Stimulated activated CD8-positive, alpha-beta memory T cell treated with anti-CD3 and anti-CD28 coated beads, Interleukin-7, amount 100 ng/mL, for 4 hours (primary cell): ENCODE data around the gene CLDN1.

Source experiments
- DNase-seq, 2 donors: peaks; one replicate each; pipeline ENCODE4 v3.0.0-alpha.2; 2020; ENCODE audit warnings: low read depth in 2 of 2

Gene CLDN1, protein sequence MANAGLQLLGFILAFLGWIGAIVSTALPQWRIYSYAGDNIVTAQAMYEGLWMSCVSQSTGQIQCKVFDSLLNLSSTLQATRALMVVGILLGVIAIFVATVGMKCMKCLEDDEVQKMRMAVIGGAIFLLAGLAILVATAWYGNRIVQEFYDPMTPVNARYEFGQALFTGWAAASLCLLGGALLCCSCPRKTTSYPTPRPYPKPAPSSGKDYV

DNA sequence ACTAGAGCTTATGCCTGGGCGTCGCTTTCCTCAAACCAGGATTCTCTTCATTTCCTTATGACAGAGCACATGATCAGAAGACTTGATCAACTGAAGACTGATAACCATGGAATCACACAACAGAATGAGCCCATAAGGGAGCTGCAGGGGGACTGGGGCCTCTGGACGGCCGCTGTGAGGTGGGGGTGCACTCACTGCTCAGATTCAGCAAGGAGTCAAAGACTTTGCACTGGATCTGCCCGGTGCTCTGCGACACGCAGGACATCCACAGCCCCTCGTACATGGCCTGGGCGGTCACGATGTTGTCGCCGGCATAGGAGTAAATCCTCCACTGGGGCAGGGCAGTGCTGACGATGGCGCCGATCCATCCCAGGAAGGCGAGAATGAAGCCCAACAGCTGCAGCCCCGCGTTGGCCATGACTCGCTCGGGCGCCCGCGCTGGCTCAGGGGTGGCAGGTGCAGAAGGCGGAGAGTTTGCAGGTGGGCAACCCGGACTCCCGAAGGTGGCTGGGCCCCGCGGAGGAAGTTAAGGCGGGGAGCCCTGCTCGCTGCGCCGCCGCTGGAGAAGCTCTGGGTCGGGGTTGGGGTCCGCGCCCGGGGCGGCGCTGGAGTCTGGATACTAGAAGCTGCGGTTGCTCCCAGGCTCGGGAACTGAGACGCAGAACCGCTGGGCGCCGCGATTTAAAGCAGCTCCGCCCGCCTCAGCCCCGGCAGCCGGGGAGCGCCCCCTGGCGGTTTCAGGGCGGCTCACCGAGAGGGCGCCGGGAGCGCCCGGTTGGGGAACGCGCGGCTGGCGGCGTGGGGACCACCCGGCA lies at the start of gene CLDN1:
CLDN1 (minus strand) TSS at position 658 of the 815 bp plus-strand sequence; CDS start at position 418, 240 bp downstream.
- peak; percentile 33 to 55 for DNase-seq

DNA sequence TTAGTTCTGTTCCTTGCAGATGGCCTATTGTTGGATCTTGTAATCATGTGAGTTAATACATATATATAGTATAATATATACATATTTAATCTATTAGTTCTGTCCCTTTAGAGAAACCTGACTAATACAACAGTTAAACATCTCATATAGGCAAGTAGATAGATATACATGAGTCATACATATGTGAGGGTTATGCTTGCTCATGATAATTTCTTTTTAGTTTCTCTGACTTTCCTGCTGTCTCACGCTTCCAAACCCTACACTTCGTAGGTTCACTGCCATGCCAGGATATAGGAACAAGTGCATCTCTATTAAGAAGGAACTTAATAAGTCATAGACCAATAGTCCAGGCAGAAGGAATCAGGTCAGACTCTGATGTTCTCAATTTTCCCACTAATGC lies 48.9 kb upstream of the CLDN1 start:
- DNase-seq = no peak

DNA sequence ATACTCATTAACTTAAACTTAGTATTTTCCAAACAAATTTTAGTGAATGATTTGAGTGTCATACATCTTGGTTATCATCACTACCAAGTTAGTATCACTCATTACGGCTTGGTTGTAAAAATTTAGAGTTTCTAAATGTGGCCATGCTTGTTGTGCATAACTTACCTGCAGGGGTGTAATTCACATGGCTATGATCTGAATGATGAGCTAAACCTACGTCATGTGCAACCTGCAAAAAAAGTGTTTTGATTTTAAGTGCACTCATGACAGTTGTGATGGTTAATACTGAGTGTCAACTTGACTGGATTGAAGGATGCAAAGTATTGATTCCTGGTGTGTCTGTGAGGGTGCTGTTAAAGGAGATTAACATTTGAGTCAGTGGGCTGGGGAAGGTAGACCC lies 48.1 kb upstream of the CLDN1 start:
- no peak for DNase-seq

DNA sequence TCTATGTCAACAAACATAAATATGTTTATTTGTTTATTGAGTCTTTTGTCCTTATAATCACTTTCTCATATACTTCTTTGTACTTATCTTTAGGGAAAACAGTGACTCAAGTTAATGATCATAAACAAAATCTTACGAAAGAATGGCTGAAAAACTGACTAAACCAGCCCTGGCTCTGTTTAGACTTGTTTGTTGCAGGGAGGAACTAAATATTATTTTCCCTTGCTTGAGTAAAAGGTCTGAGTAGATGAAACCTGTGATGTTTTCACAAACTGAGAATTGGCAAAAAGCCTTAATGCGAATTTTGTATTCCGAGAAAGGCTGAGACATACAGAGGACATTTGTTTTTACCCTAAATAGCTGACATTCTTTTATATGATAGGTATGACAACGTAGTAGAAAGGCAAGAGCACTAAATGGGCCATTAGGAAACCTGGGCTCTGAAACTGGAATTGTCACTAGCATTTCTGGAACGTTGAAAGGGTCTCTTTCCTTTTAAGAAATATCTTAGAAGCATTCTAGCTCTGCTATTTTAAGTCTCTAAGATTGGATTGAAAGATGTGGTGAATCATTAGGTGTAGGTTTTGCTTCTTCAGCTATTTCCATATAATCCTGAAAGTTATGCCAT lies 47.5 kb upstream of the CLDN1 start:
- DNase-seq = no peak

DNA sequence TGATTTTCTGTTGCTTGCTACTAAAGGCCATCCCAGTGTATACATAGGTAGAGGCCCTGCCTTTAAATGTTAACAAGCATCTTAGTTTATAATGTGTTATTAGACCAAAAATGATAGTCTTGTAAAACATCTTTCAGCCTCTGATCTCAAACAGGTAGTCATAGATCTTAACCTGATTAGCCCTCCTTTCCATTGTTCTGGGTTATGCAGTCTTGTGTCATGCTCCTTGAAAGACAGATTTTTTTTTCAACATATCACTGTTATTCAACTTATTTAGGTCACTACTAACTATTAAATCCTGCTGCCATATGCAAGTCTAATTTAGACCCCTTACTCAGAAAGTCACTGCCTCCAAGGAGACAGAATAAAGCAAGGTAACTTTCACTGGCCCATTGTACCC lies 46.6 kb upstream of the CLDN1 start:
- no peak for DNase-seq

DNA sequence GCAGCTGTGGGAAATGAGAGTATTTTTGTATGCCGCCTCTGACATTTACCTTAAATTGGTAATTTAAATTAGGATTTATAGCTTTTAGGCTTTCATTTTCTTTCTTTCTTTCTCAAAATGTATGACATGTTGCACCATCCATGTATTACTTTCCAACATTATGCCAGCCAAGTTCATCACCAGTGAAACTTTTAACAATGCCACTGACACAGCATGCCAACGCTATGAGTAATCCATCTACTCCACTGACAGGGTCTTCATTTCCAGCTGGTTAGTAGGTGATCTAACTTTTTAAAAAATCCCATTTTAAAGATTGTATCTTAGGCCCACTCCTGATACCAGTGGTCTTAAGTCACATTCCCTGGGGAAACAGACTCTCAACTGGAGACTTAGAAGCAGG lies 43.9 kb upstream of the CLDN1 start:
- DNase-seq = no peak

DNA sequence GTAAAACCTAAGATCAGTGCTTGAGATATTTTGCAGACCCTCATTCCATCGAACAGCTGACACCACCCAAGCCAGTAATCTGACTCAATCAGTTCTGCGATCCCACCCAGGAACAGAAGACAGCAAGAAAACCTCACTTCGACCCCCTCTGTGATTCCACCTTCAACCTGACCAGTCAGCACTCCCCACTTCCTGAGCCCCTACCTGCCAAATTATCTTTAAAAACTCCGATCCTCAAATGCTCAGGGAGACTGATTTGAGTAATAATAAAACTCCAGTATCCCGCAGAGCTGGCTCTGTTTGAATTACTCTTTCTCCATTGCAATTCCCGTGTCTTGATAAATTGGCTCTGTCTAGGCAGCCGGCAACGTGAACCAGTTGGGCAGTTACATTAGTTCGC lies 40.0 kb upstream of the CLDN1 start:
- no peak for DNase-seq

DNA sequence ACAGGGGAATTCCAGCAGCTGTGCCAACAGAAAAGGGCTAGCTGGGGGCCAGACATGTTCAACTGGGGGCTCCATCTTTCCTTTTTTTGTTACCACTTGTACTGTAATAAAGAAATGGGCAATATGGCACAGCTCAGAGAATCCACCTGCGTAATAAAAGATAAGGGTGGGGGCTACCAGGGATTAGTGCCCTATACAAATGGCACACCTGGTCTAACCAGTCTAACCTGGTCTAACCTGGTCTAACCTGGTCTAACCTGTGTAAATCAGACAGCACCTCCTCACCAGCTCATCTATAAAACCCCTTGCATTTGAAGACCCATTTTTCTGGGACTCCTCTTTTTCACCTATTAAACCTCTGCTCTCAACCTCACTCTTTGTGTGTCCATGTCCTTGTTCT lies 39.5 kb upstream of the CLDN1 start:
- DNase-seq = no peak

DNA sequence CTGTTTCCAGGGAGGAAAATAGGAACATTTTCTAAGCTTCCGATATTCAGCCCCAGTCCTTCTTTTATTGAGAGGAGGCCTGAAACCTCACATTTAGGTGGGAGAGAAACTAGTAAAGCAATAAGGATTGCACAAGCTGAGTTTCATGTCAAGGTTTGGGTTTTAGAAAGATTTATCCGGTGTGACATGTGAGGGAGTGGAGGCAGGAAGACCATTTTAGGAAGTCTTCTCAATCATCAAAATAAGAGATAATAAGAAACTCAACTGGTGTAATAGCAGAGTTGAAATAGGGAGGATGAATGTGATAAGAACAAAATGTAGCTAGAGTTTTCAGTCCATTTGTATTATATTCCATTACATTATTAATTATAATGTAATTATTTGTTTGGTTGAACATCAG lies 38.0 kb upstream of the CLDN1 start:
- DNase-seq = no peak

DNA sequence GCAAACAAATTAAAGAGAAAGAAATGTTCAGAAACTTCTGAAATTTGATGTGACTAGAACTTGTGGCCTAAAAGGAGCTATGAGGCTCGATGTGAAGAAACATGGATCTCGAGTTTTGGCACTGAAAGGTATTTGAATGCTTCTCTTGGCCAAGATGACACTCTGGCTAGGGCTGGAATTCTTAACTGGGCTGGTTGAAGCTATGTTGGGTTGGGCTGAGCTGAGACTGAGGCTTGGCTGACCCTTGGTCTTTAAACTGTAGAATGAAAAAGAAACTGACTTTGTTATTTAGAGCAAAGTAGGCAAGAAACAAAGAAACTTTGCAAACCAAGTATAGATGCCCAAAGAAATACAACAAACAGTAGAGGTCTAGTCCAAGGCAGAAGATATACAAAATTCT lies 37.6 kb upstream of the CLDN1 start:
- DNase-seq = no peak

DNA sequence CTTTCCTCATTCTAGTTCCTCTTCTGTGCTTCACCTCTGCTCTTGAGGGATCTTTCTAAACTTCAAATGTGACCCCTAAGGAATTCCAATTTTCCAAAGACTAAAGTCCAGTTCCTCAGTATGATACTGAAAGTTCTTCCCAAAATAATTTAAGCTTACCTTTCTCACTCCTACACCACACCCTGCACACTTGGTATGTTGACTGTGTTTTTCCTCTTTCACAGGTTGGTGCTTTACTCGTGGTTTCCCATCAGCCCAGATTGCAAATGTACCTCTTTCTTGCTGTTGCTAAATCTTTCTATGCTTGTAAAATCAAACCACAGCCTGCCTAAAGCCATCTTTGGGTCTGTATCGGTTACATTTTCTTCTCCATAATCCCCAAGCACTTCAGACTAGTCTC lies 35.2 kb upstream of the CLDN1 start:
- no peak for DNase-seq

DNA sequence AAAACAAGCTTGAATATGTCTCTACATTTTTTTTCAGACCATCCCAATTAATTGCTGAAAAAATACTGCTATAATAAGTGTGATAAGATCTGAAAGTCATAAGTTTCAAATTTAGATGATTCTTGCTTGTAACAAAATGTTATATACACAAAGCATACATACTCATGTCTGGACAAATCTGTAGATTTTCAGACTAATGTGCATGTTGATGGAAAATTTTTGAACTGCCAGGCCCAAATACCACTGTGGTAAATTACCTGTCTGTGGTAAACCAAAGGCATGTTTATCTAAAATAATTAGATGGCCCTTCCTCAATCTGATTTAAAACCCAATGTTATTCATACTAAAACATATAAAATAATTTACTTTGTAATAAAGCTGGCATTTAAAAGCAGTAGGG lies 34.0 kb upstream of the CLDN1 start:
- DNase-seq = no peak

DNA sequence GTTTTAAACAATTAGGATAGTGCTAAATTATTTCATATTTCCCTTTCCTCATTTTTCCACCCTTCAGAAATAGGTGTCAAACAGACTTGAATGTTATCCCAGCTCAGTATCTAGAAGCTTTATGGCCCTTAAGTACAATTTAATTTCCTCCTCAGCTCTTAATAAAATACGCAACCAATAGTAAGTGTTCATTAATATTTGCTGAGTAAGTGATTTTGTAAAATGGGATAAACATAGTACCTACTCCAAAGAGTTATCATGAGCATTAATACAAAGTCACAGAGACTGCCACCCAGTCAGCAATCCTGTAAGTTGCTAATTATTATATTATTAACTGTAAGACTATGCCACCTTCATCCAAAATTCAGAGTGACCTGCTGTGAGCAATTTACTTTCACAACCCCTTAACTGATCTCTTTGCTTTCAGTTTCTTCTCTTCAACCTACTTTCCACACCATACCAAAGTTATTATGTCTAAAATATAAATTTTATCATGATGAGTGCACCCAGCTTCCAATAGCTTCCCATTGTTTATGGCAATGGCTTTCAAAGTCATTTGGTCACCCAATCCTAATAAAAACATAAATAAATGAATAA lies 30.7 kb upstream of the CLDN1 start:
- no peak for DNase-seq

DNA sequence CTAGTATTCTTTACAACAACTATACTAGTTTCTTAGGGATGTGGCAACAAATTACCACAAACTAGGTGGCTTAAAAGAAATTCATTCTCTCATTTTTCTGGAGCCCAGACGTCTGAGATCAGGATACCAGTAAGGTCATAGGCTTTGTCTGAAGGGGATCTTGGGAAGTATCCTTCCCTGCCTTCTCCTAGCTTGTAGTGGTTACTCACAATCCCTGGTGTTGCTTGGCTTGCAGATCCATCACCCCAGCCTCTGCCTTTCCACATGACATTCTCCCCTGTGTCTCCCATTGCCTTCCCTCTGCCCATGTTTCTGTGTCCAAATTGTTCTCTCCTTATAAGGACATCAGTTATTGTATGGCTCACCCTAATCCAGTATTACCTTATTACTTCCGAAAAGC lies 24.3 kb upstream of the CLDN1 start:
- no peak for DNase-seq

DNA sequence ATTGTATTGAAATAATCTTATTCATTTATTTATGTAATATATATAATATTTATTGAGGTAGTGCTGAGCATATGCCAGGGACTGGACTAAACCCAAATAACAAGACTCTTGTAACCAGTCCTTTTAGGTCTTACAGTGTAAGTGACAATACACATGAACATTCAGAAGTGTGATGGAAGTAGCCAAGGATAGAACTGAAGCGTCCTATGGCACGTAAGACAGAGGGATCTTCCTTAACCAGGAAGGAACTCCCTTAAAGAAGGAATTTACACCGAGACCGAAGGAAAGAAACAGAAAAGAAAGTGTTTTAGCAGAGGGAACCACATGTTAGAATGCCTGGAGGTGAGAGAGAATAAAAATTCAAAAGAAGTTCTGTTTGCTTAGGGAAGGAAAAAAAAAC lies 23.6 kb upstream of the CLDN1 start:
- no peak for DNase-seq

DNA sequence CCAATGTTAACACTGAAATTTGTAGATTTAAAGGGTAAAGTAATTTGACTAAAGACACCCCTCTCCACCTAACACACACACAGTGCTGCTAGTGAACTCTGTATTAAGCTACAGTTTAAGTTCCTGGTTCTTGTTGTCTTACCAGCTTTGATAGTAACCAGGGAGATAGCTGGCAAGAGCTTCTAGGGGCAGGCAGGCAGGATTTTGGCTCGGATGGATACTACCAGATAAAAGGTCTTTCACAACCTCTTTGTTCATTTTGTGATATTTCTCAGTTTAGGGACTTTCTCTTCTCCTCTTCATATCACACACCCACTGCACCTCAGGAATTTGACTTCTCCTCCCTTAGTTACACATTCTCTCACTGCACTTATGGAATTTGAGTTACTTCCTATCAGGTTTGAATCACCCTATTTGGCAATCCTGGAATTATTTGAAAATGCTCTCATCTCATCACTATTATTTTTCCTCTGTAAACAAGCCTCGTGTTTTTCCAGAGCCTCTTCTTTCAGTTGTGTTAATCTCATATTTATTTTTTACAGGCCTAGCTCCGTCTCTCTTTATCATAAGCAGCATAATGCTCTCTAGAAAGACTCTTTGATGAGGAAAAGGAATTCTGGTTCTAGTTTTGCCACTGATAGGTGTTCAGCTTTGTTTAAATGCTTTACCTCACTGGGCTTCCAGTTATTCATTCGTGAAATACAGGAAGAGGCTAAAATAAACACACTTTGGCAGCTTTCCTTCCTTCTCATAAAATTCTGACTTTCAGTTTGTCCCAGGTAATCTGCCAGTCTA lies 23.0 kb upstream of the CLDN1 start:
- DNase-seq = no peak

DNA sequence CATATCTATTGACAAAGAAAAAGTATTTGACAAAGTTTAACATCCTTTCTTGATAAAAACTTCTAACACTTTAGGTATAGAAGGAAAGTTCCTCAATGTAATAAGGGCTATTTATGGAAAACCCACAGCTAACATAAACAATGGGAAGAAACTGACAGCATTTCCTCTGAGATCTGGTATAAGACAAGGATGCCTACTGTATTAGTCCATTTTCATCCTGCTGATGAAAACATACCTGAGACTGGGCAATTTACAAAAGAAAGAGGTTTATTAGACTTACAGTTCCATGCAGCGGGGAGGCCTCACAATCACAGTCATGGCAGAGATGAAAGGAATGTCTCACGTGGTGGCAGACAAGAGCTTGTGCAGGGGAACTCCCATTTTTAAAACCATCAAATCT lies 17.8 kb upstream of the CLDN1 start:
- no peak for DNase-seq

DNA sequence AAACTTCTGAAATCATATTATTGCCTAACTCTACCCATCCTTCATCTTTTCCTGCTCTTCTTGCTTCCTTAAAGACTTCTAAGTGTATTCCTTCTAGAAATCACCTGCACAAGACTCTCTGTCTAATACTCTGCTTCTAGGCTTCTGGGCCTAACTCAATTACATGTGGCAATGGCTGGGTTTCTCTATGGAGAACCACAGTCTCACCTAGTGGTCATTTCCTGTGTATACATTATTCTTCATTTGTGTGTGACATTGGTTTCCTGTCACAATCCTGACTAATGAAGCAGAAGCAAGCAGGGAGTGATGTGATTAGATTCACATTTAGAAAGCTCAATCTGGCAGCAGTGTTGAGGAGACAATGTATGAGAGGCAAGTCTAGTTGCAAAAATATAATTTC lies 16.9 kb upstream of the CLDN1 start:
- DNase-seq = no peak

DNA sequence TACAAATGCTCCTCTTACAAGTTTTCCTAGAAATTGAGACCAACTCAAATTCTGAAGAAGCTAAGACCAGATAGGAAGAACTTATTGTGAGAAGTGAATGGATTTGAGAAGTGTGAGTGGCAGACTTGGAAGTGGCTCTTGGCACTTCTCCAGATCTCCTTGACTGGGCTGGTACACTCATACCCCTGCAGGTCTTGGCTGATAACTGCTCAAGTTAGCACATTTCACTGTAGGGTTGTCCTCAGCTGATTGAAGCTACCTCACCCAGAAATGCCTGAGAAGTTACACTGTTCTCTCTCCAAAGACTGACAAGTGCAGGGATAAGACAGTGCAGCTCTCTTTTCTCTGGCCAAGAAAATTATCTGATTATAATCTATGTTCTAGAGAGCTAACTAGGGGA lies 16.5 kb upstream of the CLDN1 start:
- DNase-seq = no peak

DNA sequence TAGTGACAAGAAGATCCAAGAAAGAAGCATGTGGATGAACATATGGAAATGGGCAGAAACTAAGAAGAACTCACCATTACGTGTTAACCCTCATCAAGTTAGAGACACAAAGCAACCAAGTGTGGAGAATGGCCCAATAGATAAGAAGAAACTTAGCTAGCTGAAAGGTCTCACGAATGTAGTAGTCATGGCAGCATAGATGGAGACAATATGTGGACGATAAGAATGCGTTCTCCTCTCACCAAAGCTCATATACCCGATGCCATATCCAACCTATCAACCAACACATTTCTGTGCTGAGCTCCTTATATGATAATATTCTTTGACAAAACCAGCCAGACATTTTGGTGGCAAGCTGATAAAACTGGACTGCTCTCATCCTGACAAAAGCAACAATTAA lies 15.1 kb upstream of the CLDN1 start:
- DNase-seq = no peak

DNA sequence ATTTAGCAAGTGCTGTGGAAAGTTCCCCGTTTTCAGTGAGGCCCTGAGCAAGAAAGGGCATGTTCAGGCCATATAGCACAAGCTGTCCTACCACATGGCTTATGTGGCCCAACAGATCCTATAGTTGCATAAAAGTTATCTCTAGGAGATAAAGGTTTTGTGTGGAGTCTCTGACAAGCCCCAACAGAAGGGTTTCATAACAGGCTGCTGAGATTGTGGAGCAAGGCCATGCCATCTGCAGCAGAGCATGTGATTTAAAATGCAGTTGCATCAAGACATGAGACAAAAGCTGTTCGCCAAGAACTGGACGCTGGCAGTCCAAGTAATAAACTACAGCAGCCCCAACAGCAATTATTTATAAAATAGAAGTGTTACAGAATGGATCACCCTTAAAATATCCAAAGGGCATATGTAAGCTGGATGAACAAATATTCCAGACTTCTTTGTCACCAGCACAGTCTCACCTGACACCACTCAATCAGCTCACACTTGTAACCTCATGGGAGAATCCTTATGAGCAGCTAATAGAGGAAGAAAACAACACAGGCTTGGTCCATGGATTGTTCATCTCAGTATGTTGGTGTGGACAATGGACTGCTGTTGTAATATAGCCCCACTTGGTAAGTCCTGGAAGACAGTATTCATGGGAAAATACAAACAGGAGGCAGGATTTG lies 14.4 kb upstream of the CLDN1 start:
- DNase-seq = no peak
